Activated CD8-positive, alpha-beta memory T cell treated with anti-CD3 and anti-CD28 coated beads, Interleukin-2, amount 50 U/mL, for 1 hour (primary cell): ENCODE data around the gene TFDP1.
"Not testable (repeated sequence)": the region's sequence is repeated elsewhere in the genome, so short reads cannot be mapped to it uniquely, and the experiment has no call there.

Source experiments
- DNase-seq: peaks from one replicate; pipeline ENCODE4 v3.0.0-alpha.2; 2020; ENCODE audit errors: extremely low read depth

The TFDP1 gene

GRCh38 chr13:113573065-113573464 is 11.5 kb upstream of the TFDP1 start:
- DNase-seq = no peak

DNA sequence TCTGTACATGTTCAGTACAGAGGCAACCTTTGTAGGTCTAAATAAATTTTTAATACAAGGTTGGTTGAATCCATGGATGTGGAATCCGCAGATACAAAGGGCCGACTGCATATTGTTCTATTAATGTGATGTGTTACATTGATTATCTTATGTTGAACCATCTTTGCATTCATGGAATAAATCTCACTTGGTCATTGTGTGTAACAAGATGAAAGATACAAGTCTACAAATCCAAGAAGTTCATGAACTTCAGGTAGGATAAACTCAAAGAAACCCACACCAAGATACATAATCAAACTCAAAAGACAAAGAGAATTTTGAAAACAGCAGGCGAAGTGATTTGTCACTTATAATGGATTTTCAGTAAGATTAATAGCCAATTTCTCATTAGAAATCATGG is 8.0 kb upstream of the TFDP1 start:
- DNase-seq = no peak

DNA sequence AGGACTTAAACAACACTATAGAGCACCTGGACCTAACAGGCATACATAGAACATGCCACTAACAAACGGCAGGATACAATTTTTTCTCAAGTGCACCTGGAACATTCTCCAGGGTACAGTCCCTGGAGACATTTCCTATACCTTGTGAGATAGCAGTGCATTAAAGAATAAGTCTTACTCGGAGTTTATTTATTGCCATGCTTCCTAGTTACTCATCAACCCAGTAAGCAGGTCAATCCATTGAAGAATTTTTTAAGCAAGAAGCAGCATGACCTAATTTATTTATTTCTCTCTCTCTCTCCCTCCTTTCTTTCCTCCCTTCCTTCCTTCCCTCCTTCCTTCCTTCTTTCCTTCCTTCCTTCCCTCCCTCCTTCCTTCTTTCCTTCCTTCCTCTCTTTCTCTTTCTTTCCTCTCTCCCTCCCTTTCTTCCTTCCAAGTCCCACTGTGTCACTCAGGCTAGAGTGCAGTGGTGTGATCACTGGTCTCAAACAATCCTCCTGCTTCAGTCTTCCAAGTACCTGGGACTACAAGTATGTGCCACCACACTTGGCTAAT is 6.6 kb upstream of the TFDP1 start:
- DNase-seq = no peak

- DNase-seq = no peak
Measured at GRCh38 chr13:113579686-113580085, 4.9 kb upstream of the TFDP1 start.

DNA sequence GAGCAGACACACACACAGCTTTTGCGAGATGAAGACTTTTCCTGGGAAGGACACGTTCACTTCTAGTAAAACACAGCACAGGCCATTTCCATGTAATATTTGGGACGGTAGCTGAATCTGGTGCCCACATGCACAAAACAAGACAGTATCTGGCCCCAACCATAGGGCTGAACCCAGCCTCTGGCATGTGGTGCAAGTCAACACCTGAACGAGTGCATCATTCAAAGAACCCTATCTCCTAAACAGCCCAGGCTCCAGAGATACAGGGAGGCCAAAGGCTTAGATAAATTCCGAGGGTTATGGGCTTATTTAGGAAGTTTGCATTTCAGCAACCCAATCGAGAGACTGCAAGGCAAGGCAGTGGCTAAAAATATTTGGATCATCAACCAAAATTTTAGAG is 2.7 kb upstream of the TFDP1 start:
- DNase-seq = no peak

DNA sequence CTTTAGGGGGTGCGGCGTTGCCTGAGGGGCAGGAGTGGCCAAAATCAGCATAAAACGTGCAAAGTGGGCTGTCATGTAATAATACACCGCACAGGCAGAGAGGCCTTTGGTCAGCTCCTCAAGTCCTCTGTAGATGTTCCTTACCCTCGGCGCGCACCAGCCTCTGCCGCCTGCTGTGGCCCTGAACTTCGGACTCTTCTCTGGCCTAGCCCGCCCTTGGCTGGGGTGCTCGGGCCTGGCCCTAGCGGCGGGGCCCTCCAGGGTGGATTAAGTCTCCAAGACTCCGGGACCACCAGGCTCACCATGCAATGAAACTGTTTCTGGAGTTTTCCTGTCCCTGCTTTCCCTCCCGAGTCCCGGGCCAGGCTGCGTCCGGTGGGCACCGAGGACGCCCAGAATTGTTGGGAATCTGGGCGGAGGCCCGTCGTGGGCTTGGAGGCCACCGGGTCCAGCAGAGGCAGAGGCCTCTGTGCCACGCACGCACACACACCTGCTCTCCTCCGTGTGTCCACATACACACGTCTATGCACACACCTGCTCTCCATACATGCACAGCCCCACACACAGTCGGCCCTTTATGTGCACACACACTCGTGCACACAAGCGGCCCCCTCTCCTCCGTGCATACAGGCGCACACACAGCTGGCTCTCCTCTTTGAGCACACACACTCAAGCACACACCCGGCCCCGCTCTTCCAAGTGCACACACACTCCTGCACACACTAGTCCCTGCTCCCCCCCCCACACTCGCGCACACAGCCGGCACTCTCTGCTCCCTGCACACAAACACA is 1.5 kb upstream of the TFDP1 start:
- no peak for DNase-seq

DNA sequence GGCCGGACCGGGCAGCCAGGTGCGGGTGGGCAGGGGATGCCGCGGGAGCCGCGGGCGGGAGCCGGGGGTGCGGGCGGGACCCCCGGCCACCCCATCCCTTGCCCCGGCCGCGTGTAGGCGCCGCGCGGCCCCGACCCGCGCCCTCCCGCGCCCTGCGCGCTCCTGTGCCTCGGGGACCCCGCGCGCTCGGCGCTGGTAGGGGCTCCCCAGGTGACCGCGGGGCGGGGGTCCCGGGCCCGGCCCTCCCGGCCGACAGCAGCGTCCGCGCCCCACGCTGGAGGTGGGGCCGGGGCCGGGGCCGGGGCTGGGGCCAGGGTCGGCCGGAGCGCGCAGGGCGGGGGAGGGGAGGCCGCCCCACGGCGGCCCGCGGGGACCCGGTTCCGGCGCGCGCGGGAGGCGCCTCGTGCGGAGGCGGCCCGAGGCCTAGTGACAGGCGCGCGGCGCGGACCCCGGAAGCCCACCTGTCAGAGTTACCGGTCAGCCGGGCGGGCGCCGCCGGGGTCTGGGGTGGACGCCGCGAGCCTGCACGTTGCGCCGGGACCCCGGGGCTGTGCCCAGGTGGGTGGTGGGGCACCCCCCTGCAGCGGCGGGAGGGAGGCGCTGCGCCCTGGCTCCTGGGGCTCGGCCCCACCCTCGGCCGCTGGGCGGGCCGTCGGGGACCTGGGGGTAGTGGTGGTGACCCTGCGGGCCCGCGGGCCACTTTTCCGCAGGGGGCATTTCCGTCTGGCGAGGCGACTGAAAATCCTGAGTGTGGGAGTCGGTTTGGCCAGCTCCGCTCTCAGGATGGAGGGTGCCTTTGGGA is 518 bp downstream of the TFDP1 start:
- no peak for DNase-seq

GRCh38 chr13:113585896-113586295 is 1.3 kb downstream of the TFDP1 start:
- DNase-seq = no peak

DNA sequence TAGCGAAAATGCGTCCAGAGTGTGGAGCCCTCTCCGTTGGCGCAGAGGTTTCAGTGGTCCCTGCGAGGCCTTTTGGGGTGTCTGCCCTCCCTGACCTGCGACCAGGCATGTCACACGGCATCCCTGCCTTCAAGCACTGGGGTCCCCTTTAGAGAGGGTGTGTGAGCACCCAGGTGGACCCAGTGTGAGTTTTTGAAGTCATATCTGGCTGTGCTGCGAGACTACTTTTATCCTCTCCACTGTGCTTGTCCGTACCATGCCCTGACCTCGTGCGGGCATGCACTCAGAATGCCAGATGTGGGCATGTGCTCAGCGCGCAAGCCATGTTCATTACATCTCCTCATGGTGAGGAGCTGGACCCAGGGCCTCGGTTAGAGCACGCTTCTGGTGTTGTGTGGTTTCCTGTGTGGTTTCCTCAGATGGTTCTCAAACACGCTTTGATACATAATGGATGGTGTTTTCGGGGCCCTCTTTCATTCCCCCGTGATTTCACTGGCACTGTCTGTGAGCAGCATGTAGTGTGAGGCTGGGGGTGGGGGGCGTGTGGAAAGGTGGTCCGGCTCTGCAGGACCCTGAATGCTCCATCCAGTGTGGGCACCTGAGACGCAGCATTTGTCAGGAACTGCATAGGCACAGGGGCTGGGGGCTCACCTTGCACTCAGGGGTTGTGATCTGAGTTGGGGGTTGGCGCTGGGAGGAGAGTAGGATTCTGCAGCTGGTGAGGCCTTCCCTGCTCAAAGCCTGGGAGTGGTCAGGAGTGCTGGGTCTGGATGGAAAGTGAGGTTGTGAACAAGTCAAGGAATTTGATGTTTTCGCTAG is 2.3 kb downstream of the TFDP1 start:
- no peak for DNase-seq

DNA sequence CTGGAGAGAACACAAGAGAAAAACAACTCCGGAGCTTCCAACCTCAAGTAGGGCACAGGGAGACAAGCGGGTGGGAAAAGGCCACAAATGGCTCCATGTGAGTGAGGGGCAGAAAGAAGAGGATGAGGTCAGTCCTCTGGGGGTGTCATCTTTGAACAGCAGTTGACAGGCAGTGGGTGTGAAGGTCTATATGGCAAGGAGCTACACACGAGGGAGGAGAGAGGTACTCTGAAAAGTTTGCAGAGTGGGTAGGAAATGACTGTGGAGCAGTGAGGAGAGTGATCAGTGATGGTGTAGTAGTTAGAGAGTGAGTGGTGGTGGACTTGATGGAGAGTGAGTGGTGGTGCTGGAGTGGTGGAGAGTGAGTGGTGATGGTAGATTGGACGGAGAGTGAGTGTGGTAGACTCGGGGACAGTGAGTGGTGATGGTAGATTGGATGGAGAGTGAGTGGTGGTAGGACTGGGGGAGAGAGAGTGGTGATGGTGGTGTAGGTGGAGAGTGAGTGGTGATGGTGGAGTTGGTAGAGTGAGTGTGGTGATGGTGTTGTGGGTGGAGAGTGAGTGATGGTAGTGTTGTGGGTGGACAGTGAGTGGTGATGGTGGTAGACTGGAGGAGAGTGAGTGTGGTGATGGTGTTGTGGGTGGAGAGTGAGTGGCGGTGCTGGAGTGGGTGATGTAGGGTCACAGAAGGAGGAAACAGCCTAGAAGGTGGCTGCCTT is 4.0 kb downstream of the TFDP1 start:
- no peak for DNase-seq

- DNase-seq = no peak
Measured at GRCh38 chr13:113589251-113589960, 4.9 kb downstream of the TFDP1 start.

GRCh38 chr13:113589961-113590339 is 5.4 kb downstream of the TFDP1 start:
- no peak for DNase-seq

- DNase-seq = no peak
Measured at GRCh38 chr13:113591750-113592149, 7.2 kb downstream of the TFDP1 start.

DNA sequence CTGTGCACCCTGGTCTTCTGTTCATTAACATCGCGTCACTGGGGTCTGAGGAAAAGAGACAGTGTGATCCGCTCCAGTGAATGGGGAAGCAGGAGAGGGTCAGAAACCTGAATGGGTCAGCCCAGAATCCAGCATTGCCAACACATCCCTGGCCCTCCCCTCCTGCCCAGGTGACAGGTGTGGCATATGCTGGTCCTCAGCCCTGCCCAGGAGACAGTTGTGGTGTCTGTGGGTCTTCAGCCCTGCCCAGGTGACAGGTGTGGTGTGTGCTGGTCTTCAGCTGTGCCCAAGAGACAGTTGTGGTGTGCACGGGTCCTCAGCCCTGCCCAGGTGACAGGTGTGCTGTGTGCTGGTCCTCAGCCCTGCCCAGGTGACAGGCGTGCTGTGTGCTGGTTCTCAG is 8.0 kb downstream of the TFDP1 start:
- no peak for DNase-seq

- DNase-seq = not testable (repeated sequence)
Measured at GRCh38 chr13:113594066-113594821, 9.7 kb downstream of the TFDP1 start.

GRCh38 chr13:113595131-113595530 is 10.6 kb downstream of the TFDP1 start:
- DNase-seq = no peak

DNA sequence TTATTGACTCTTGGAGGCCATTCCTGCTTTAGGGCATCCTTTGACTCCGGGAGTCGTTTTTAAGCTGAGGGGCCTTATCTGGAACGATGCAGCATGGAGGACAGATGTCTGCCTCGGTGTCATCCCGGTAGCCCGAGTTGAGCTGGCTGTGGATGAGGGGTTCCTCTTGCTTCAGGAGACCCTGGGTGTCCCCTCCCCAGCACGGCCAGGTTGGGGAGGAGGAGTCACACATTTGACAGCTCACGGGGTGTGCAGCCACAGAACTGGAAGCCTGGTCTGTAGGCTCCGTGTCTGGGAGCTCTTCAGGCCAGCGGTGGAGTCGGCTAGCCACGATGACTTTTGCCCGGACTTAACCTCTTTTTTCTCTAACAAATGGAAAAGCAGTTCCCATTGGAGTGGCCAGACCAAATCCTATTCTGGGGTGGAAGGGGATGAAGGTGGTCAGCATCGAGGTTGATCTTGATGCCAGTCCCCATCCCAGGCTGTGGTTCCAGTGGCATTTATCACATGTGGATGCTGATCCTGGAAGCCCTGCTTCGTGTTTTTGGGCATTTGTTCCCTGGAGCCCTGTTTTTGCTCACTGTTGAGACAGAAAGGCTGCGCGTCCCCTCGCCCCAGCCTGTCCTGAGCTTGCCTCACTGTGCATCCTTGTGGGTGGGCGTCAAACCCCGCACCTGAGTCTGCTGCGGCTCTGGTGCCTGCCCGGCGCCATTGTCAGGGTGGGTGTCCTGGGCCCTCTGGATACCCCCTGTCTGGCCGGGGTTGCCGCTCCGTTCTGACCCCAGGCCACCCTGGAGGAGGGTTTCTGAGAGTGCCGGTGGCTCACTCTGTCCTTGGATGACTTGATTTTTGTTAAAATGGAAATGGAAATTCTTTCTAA is 12.0 kb downstream of the TFDP1 start:
- DNase-seq = no peak

- DNase-seq = no peak
Measured at GRCh38 chr13:113597391-113598080, 13.0 kb downstream of the TFDP1 start.

DNA sequence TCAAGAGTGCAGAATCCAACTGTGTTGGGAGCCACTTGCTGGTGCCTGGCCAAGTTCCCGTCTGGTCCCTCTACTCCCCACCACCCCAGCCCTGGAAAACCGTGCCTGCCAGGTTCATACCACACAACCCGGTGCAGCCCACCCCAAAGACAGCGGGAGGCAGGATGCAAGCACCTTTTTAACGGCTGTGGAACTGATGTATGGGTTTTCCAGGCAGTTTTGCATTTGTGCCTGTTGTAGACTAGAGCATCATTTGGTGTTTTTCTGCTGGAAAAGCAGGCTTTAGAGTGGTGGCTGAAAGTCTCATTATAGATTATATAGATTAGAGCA is 13.5 kb downstream of the TFDP1 start:
- no peak for DNase-seq
